Stomach (tissue), 4 donors: Measurements from ENCODE around the gene DNAH11.

Experiments used
- EP300 ChIP-seq: sonication (generic); formaldehyde crosslinking; IDR thresholded peaks from one replicate; pipeline ENCODE4 v1.6.1; 2017; ENCODE audit warnings: antibody characterized with exemption
- POLR2A ChIP-seq, 4 donors: fragments of 450-650 bp; IDR thresholded peaks; one replicate each; pipeline ENCODE4 v1.6.1; 2016; ENCODE audit warnings: antibody characterized with exemption in 4 of 4, control low read depth in 2 of 4, mild to moderate bottlenecking in 1 of 4, moderate library complexity in 1 of 4
- POLR2AphosphoS5 ChIP-seq, 3 donors: sonication (generic); formaldehyde crosslinking; IDR thresholded peaks; one replicate each; pipeline ENCODE4 v1.6.1; 2016; ENCODE audit warnings: antibody characterized with exemption in 3 of 3
- TF ChIP-seq, protein P1 (sequence below), 7 experiments: fragments of 450-650 bp in 4 of 7; fragments of 200-600 bp in 3 of 7; sonication (generic) in 3 of 7; IDR thresholded peaks; one replicate each; pipeline ENCODE4 v1.5.1; 2016 to 2019; ENCODE audit warnings: antibody characterized with exemption in 7 of 7, control low read depth in 2 of 7, mild to moderate bottlenecking in 1 of 7

DNA sequence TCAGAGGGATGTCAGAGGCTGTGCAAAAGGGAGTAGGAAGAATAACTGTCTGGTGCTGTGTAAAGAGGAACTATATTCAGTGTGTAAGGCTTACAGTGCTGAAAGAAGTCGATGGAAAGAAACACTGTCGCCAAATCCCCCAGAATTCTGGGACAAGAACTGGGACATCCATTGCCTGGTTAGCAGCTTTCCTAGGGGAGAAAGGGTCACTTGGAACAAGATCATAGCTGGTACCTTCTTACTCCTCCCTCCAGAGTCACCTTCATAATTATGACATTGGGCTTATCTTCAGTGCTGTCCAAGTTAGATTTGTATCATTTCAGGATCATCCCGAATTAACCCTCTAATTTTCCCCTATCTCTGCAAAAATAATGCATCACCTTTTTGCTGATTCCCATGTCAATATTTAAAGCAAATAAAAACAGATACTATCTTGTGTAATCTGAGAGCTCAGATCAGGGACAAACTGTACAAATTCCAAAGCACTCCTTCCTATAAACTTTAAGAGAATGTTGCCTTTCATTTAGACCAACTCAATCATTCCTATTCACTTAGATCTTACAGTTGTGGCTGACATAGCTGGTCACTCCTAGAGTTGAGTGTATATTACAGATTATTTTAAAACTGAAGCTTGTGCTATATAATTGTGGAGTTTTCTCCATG, 96.5 kb downstream of the DNAH11 start:
- TF ChIP-seq, protein P1, sequence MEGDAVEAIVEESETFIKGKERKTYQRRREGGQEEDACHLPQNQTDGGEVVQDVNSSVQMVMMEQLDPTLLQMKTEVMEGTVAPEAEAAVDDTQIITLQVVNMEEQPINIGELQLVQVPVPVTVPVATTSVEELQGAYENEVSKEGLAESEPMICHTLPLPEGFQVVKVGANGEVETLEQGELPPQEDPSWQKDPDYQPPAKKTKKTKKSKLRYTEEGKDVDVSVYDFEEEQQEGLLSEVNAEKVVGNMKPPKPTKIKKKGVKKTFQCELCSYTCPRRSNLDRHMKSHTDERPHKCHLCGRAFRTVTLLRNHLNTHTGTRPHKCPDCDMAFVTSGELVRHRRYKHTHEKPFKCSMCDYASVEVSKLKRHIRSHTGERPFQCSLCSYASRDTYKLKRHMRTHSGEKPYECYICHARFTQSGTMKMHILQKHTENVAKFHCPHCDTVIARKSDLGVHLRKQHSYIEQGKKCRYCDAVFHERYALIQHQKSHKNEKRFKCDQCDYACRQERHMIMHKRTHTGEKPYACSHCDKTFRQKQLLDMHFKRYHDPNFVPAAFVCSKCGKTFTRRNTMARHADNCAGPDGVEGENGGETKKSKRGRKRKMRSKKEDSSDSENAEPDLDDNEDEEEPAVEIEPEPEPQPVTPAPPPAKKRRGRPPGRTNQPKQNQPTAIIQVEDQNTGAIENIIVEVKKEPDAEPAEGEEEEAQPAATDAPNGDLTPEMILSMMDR (IDR thresholded peaks at IDR 0.05): no peak
- no peak for TF ChIP-seq POLR2A (IDR thresholded peaks at IDR 0.05)
- TF ChIP-seq EP300: no peak
- TF ChIP-seq POLR2AphosphoS5 (IDR thresholded peaks at IDR 0.05): no peak
